Stimulated activated CD4-positive, alpha-beta T cell treated with anti-CD3 and anti-CD28 coated beads, Interleukin-2, amount 100 ng/mL, for 48 hours (primary cell): ENCODE data around the gene GJD4.
A peak's percentile ranks its signal among the peaks of the same experiment; 100 is the strongest.

Experiments
- DNase-seq, 2 donors: peaks; one replicate each; pipeline ENCODE4 v3.0.0-alpha.2; 2020

GJD4 gene

GRCh38 chr10:35605191-35605590 lies at the start of gene GJD4:
TSS of gene GJD4 (plus strand) at chr10:35605341. CDS start at chr10:35605568, 227 bp downstream.
- DNase-seq, result no peak

GRCh38 chr10:35555962-35556930 lies 48.9 kb upstream of the GJD4 start:
- no peak for DNase-seq

GRCh38 chr10:35558276-35558675 lies 46.9 kb upstream of the GJD4 start:
- no peak for DNase-seq

GRCh38 chr10:35559416-35559815 lies 45.7 kb upstream of the GJD4 start:
- DNase-seq, result no peak

GRCh38 chr10:35561715-35562114 lies 43.4 kb upstream of the GJD4 start:
- no peak for DNase-seq

- DNase-seq, result no peak
These were observed 42.7 kb upstream of the GJD4 start for GRCh38 chr10:35562427-35562826.

- DNase-seq, result peak; percentile 47 to 55
These were observed 41.8 kb upstream of the GJD4 start for GRCh38 chr10:35563261-35563891.

- no peak for DNase-seq
These were observed 40.7 kb upstream of the GJD4 start for GRCh38 chr10:35564341-35564968.

- DNase-seq, result no peak
These were observed 39.5 kb upstream of the GJD4 start for GRCh38 chr10:35565602-35566081.

- DNase-seq, result no peak
These were observed 37.2 kb upstream of the GJD4 start for GRCh38 chr10:35567951-35568350.

GRCh38 chr10:35568483-35569015 lies 36.6 kb upstream of the GJD4 start:
- no peak for DNase-seq

GRCh38 chr10:35569111-35569707 lies 35.9 kb upstream of the GJD4 start:
- DNase-seq, result no peak

GRCh38 chr10:35569836-35570235 lies 35.3 kb upstream of the GJD4 start:
- DNase-seq, result no peak

GRCh38 chr10:35570397-35570796 lies 34.7 kb upstream of the GJD4 start:
- DNase-seq, result no peak

- no peak for DNase-seq
These were observed 32.6 kb upstream of the GJD4 start for GRCh38 chr10:35572583-35572982.

- no peak for DNase-seq
These were observed 31.3 kb upstream of the GJD4 start for GRCh38 chr10:35573796-35574195.

- DNase-seq, result no peak
These were observed 30.2 kb upstream of the GJD4 start for GRCh38 chr10:35574924-35575352.

GRCh38 chr10:35575640-35576039 lies 29.5 kb upstream of the GJD4 start:
- no peak for DNase-seq

GRCh38 chr10:35576730-35577129 lies 28.4 kb upstream of the GJD4 start:
- no peak for DNase-seq

GRCh38 chr10:35577926-35578617 lies 27.1 kb upstream of the GJD4 start:
- DNase-seq, result no peak

GRCh38 chr10:35578618-35578956 lies 26.6 kb upstream of the GJD4 start:
- no peak for DNase-seq

GRCh38 chr10:35579116-35579515 lies 26.0 kb upstream of the GJD4 start:
- no peak for DNase-seq
